Measurements from ENCODE around the gene HOXD10.

The HOXD10 gene

DNA sequence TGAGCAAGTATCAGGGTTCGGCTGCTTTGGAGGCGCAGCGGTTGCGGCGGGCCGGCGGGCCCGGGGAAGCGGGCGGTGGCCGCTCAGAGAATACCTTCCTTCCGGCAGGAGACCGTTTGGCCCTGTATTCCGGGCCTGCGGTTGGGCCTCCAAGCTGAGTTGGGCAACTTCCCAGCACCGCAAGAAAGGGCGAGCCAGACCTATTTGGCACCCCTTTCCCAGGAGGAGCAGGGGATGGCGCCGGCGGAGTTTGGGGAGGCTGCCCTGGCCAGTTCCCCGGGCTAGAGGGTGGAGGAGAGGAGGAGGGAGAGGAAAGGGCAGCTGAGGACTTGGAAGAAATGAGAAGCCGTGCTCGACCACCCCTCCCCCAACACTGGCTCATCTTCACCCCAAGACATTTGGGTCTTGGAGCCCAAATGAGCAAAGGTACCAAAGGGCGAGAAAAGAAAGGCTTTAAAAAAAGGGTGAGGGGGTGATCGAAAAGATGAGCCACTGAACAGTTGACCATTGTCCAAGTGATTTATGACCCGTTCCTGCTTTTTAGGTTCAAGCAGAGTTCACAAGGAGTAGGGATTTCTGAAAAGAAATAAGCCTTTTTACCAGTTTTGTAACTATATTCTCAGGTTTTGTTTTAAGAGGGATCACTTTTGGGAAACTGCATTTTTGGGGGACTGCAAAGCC lies 48.9 kb downstream of the HOXD10 start:
- no peak for DNase-seq

DNA sequence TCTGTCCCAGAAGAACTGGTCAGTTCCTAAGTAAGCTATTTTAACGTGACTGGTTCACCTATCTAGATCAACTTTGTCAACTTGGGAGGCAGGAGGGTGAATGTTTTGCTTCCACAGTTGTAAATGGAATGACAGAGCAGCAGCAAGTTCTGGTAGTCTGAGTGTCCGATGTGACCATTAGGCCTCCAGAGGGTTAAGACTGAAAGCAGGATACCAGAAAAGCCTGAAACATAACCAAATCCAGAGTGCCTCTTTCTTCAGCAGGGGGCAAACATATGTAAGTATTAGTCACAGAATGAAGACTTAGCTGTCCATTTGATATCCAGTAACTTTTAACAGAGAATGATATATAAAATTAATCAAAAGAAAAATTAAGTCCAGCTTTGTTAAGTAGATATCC lies 49.7 kb downstream of the HOXD10 start:
- DNase-seq = no peak

DNA sequence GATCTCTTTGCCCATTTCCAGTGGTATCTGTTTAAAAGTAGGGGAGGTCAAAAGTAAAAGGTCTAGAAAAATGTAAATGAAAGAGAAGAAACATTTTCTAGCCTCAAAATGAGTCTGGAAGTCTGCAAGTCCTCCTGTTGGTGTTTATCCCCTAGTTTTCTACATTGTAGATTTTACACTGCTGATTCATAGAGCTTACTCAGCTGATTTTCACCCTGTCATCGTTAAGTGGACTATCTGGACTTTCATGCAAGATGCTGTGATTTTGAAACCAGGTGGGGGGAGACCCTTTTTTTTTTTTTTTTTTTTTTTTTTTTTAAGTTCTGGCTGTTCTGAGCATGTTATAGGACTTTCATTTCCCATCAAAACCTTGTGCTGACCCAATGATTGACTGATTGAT lies 50.8 kb downstream of the HOXD10 start:
- DNase-seq = no peak

- no peak for DNase-seq
These were observed 52.6 kb downstream of the HOXD10 start for GRCh38 chr2:176169181-176169580.

Measured in left hindlimb (tissue), 1 donor.